ENCODE measurements around the gene FAAH.

- TF ChIP-seq CTCF (IDR thresholded peaks at IDR 0.05) = no peak
- TF ChIP-seq ZFX (IDR thresholded peaks at IDR 0.05; ENCODE audit: borderline replicate concordance) = no peak
Observed at GRCh38 chr1:46393510-46393909, 607 bp upstream of the FAAH start.
